GM18508 (cell line): Measurements from ENCODE around the gene ZDHHC1.
"Not testable (repeated sequence)": the region's sequence is repeated elsewhere in the genome, so short reads cannot be mapped to it uniquely, and the experiment has no call there.

Experiments
- ATAC-seq: cut with Tn5 transposase; IDR thresholded peaks from one replicate; pipeline ENCODE4 v1.9.1; 2021; ENCODE audit warnings: moderate number of reproducible peaks; ENCODE audit not compliant: insufficient read depth, unreplicated experiment

The ZDHHC1 gene

GRCh38 chr16:67431775-67432505, 15.7 kb upstream of the ZDHHC1 start:
- ATAC-seq, result no peak

GRCh38 chr16:67430977-67431774, 14.9 kb upstream of the ZDHHC1 start, which contains the start of gene HSD11B2:
Gene HSD11B2, plus strand, starts transcription at chr16:67431121. Its CDS starts 128 bp downstream, at chr16:67431249.
- ATAC-seq, result no peak

- no peak for ATAC-seq
Measured at GRCh38 chr16:67430504-67430976, 14.3 kb upstream of the ZDHHC1 start.

- no peak for ATAC-seq
Measured at GRCh38 chr16:67429799-67430503, 13.7 kb upstream of the ZDHHC1 start.

- ATAC-seq, result no peak
Measured at GRCh38 chr16:67429053-67429798, 12.9 kb upstream of the ZDHHC1 start.

GRCh38 chr16:67428146-67428731, 12.0 kb upstream of the ZDHHC1 start:
- ATAC-seq, result no peak

GRCh38 chr16:67426950-67427349, 10.7 kb upstream of the ZDHHC1 start:
- no peak for ATAC-seq

- no peak for ATAC-seq
Measured at GRCh38 chr16:67426022-67426421, 9.7 kb upstream of the ZDHHC1 start.

- no peak for ATAC-seq
Measured at GRCh38 chr16:67425580-67425979, 9.3 kb upstream of the ZDHHC1 start.

GRCh38 chr16:67425061-67425460, 8.8 kb upstream of the ZDHHC1 start:
- ATAC-seq, result no peak

GRCh38 chr16:67424261-67424615, 8.0 kb upstream of the ZDHHC1 start:
- ATAC-seq, result no peak

GRCh38 chr16:67423611-67424260, 7.5 kb upstream of the ZDHHC1 start:
- no peak for ATAC-seq

GRCh38 chr16:67423015-67423414, 6.7 kb upstream of the ZDHHC1 start:
- no peak for ATAC-seq

GRCh38 chr16:67421030-67421429, 4.8 kb upstream of the ZDHHC1 start:
- no peak for ATAC-seq

GRCh38 chr16:67419931-67420330, 3.7 kb upstream of the ZDHHC1 start:
- no peak for ATAC-seq

GRCh38 chr16:67419502-67419901, 3.2 kb upstream of the ZDHHC1 start:
- ATAC-seq, result no peak

- no peak for ATAC-seq
Measured at GRCh38 chr16:67417333-67418061, 1.2 kb upstream of the ZDHHC1 start.

- not testable (repeated sequence) for ATAC-seq
Measured at GRCh38 chr16:67415421-67415820, 856 bp downstream of the ZDHHC1 start.
